Peyer's patch (tissue), 4 donors: Measurements from ENCODE around the gene METRNL. TPM values are rescaled to one million over a fixed set of nuclear protein-coding genes. Genes with fewer than 3 reads are reported as not detected.
A peak's percentile ranks its signal among the peaks of the same experiment; 100 is the strongest.

Experiments
- DNase-seq, 3 donors: peaks; one replicate each; pipeline ENCODE4 v3.0.0-alpha.2; 2017 to 2019
- H3K27ac ChIP-seq, 4 donors: fragments of 200-600 bp; sonication (generic); one replicate each; pipeline ENCODE4 v1.5.1; 2016 to 2019
- H3K27me3 ChIP-seq, 2 donors: fragments of 200-600 bp; sonication (generic); one replicate each; pipeline ENCODE4 v1.5.1; 2019
- H3K36me3 ChIP-seq, 3 donors: fragments of 200-600 bp; sonication (generic); one replicate each; pipeline ENCODE4 v1.5.1; 2016 to 2019
- H3K4me1 ChIP-seq, 4 donors: fragments of 200-600 bp; sonication (generic); one replicate each; pipeline ENCODE4 v1.5.1; 2016 to 2019
- H3K4me3 ChIP-seq, 4 donors: fragments of 200-600 bp; sonication (generic); 1 replicate in 3 of 4; 2 replicates in 1 of 4; pipeline ENCODE4 v1.5.1; 2016 to 2019; ENCODE audit warnings: mild to moderate bottlenecking in 1 of 4
- H3K9me3 ChIP-seq, 4 donors: fragments of 200-600 bp; sonication (generic); one replicate each; pipeline ENCODE4 v1.5.1; 2016 to 2019; ENCODE audit warnings: mild to moderate bottlenecking in 1 of 4
- POLR2A ChIP-seq, 2 donors: fragments of 450-650 bp; IDR thresholded peaks; one replicate each; pipeline ENCODE4 v1.5.1; 2017; ENCODE audit warnings: antibody characterized with exemption in 2 of 2, mild to moderate bottlenecking in 2 of 2, moderate library complexity in 2 of 2
- total RNA-seq, 4 donors: library from RNA; depleted of rRNA; stranded (reverse); fragments of >200 nt; gene quantifications; one replicate each; pipeline ENCODE4 v1.1.0, GENCODE V29; 2016
- TF ChIP-seq, protein P1 (sequence below), 6 experiments: fragments of 450-650 bp in 4 of 6; fragments of 200-600 bp in 2 of 6; sonication (generic) in 1 of 6; IDR thresholded peaks; one replicate each; pipeline ENCODE4 v1.5.1; 2017 to 2019; ENCODE audit warnings: antibody characterized with exemption in 6 of 6, mild to moderate bottlenecking in 3 of 6, moderate library complexity in 1 of 6

The METRNL gene
- total RNA-seq, 4 donors from 2014 or later: 73.4 to 170 (median 117) TPM

DNA sequence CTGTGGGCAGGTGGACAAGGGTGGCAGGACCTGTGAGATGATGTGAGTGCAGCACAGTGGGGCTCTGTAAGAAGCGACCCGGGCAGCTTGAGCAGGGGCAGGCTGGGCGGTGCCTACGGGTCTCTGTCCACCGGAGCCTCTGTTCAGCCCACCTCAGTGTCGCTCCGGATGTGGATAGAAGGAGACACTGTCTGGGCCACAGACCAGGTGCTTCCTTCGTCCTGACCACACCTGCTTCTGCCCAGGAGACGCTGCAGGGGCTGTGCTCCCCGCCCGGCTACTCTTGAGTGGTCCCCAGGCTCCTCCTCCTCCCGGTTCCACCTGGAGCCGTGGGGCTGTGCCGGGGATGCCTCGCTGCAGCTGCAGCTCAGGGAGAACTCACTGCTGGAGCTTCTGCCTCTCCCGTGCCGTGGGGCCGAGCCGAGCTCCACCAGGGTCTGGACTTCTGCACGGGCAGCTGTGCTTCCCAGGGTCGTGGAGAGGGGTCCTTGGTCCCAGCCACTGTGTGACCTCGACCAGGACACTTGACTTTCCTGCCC is 21.5 kb downstream of the METRNL start:
- Histone ChIP-seq H3K9me3 (no peaks in the 10 kb centered on the region), H3K4me3 (peak overlapping the region in 1 of 4 donors; percentile 20), H3K27ac (peak overlapping the region in 3 of 4 donors; percentile 32 to 83 (median 35)), H3K4me1 (peaks cover 11 to 50% (median 30%) of the 10 kb centered on the region in 4 donors), H3K36me3 (peaks cover 0 to 6% (median 0%) of the 10 kb centered on the region in 3 donors), H3K27me3 (no peaks in the 10 kb centered on the region)
- peak; percentile 58 to 87 (median 79) for DNase-seq
- no peak for TF ChIP-seq POLR2A (IDR thresholded peaks at IDR 0.05)
- TF ChIP-seq, protein P1, sequence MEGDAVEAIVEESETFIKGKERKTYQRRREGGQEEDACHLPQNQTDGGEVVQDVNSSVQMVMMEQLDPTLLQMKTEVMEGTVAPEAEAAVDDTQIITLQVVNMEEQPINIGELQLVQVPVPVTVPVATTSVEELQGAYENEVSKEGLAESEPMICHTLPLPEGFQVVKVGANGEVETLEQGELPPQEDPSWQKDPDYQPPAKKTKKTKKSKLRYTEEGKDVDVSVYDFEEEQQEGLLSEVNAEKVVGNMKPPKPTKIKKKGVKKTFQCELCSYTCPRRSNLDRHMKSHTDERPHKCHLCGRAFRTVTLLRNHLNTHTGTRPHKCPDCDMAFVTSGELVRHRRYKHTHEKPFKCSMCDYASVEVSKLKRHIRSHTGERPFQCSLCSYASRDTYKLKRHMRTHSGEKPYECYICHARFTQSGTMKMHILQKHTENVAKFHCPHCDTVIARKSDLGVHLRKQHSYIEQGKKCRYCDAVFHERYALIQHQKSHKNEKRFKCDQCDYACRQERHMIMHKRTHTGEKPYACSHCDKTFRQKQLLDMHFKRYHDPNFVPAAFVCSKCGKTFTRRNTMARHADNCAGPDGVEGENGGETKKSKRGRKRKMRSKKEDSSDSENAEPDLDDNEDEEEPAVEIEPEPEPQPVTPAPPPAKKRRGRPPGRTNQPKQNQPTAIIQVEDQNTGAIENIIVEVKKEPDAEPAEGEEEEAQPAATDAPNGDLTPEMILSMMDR (IDR thresholded peaks at IDR 0.05): no peak

DNA sequence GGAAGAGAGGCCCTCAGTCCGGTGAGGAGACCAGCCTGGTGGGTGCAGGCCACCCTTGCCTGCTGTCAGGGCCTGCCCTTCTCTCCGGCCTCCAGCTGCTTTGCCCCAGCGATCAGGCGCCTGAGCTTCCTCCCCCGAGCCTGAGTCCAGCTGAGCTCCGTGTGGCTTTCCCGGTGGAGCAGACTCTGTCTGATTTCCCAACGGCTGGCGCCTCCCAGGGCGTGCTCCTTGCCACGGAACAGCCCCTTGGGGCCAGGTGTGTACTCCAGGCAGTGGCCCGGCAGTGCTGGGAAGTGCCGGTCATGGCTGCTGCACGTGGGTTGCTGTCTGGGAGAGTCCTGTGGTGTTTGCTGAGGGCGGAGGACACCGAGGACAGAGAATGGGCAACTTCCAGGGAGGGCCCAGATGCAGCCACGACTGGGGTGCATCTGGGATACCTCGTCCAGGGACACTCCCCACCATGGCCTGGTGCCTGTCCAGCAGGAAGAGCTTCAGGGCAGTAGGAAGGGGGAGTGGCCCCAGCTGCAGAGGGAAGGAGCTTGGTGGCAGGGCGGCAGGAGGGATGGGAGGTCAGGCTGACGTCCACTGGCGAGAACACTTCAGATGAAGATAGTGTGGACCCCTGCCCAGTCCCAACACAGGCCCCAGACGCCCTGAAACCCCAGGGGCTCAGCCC is 22.5 kb downstream of the METRNL start:
- H3K4me3 ChIP-seq: no peak overlapping the region

DNA sequence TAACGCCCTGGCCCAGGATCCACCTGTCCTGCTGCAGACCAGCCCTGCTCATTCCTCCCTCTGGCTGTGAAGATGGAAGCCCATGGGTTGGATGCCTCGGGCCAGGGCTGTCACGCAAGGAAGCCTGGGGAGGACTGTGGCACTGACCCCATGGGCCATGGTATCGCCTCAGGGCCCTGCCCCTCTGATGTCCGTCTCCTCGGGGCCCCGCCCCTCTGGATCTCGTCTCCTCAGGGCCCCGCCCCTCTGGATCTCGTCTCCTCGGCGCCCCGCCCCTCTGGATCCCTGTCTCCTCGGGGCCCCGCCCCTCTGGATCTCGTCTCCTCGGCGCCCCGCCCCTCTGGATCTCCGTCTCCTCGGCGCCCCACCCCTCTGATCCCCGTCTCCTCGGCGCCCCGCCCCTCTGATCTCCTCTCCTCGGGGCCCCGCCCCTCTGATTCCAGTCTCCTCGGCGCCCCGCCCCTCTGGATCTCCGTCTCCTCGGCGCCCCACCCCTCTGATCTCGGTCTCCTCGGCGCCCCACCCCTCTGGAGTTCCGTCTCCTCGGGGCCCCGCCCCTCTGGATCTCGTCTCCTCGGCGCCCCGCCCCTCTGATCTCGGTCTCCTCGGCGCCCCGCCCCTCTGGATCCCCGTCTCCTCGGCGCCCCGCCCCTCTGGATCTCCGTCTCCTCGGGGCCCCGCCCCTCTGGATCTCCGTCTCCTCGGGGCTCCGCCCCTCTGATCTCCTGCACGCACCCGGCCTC is 24.0 kb downstream of the METRNL start:
- no peaks in the 10 kb centered on the region for H3K9me3 ChIP-seq
- peak in 2 of 3 donors; percentile 87 to 92 for DNase-seq
- H3K27me3 ChIP-seq: no peaks in the 10 kb centered on the region
- peak overlapping the region in 2 of 4 donors; percentile 0 to 50 for H3K27ac ChIP-seq
- no peaks in the 10 kb centered on the region for H3K36me3 ChIP-seq
- H3K4me1 ChIP-seq: peaks cover 11 to 45% (median 29%) of the 10 kb centered on the region in 4 donors
- peak in 1 of 2 donors; percentile 17 for TF ChIP-seq POLR2A (IDR thresholded peaks at IDR 0.05)
- TF ChIP-seq, protein P1 (IDR thresholded peaks at IDR 0.05): peak in 1 of 6 experiments; percentile 11
- peak overlapping the region in 1 of 4 donors; percentile 24 for H3K4me3 ChIP-seq

More for the DNA sequence above, 22.5 kb downstream of the METRNL start:
- TF ChIP-seq, protein P1 (IDR thresholded peaks at IDR 0.05): peak in 1 of 6 experiments; percentile 22
- TF ChIP-seq POLR2A (IDR thresholded peaks at IDR 0.05): peak in 1 of 2 donors; percentile 81
- Histone ChIP-seq H3K36me3 (no peaks in the 10 kb centered on the region), H3K4me1 (peaks cover 11 to 50% (median 30%) of the 10 kb centered on the region in 4 donors), H3K9me3 (no peaks in the 10 kb centered on the region), H3K27ac (peak overlapping the region in 3 of 4 donors; percentile 32 to 83 (median 76)), H3K27me3 (no peaks in the 10 kb centered on the region)
- DNase-seq: peak in 2 of 3 donors; percentile 82 to 85

DNA sequence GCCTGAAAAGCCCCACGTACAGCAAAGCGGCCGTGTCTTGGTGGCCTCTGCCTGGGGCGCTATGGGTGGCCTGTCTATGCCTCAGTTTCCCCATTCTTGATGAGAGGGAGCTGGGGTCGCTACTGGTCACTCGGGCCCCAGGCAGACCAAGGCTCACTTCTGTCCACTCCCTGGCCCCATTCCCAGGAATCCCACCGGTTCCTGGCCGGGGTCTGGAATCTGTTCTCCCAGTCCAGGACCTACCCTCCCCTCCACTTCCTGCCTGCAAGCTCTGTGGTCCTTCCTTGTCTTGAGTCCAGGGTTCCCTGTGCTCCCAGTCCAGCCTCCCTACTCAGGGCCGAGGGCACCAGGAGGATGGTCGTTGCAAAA is 24.5 kb downstream of the METRNL start:
- no peaks in the 10 kb centered on the region for H3K27me3 ChIP-seq
- no peaks in the 10 kb centered on the region for H3K9me3 ChIP-seq
- peak overlapping the region in 1 of 4 donors; percentile 24 for H3K4me3 ChIP-seq
- TF ChIP-seq, protein P1 (IDR thresholded peaks at IDR 0.05): no peak
- TF ChIP-seq POLR2A (IDR thresholded peaks at IDR 0.05): no peak
- H3K36me3 ChIP-seq: no peaks in the 10 kb centered on the region
- DNase-seq: no peak
- H3K4me1 ChIP-seq: peaks cover 6 to 40% (median 26%) of the 10 kb centered on the region in 4 donors
- peak overlapping the region in 1 of 4 donors; percentile 0 for H3K27ac ChIP-seq

DNA sequence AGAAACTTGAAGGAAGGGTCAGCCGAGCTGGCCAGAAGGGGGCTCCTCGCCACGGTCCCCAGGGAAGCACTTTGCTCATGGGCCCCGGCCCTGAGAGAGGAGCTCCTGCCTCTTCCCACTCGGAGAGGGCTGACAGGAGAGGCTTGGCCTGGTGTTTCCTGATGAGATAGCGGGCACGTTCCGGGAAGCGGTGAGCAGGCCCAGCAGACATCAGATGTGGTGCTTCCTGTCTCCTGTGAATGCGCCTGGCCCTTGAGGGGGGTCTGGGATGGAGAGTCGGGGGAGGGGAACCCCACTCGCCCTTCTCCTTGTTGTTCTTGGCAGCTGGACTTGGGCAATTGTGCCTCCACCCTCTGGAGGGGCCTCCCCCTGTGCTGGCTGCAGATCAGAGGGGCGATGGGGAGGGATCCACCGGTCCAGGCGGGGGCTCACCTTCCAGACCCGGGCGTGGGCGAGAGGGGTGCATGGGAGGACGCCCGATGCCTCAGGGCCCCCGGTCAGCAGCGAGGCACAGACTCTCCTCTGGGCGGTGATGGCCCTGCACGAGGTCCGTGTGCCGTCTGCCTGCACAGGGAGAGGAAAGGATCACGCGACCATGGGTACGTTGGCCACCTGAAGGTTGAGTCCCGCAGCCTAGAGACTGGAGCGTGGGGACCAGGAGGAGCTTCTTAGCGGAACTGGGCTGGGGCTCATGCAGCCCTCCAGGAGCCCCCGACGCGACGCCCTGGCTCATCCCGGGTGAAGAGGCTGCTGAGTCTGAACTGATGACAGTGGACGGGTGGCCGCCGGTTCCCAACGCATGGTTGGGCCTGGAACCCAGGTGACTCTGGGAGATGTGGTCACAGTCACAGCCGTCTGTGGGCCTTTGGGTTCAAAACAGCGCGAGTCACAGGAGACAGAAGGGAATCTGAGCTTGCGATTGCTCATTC is 25.4 kb downstream of the METRNL start:
- TF ChIP-seq POLR2A (IDR thresholded peaks at IDR 0.05): no peak
- TF ChIP-seq, protein P1 (IDR thresholded peaks at IDR 0.05): no peak
- no peaks in the 10 kb centered on the region for H3K36me3 ChIP-seq
- DNase-seq: no peak
- no peak overlapping the region for H3K4me3 ChIP-seq
- no peak overlapping the region for H3K27ac ChIP-seq
- H3K4me1 ChIP-seq: peaks cover 3 to 37% (median 17%) of the 10 kb centered on the region in 4 donors
- no peaks in the 10 kb centered on the region for H3K9me3 ChIP-seq
- H3K27me3 ChIP-seq: no peaks in the 10 kb centered on the region
